ENCODE measurements around the gene NWD2. TPM values are rescaled to one million over a fixed set of nuclear protein-coding genes. Genes with fewer than 3 reads are reported as not detected.
A peak's percentile ranks its signal among the peaks of the same experiment; 100 is the strongest.

Gene NWD2
- total and polyA plus RNA-seq, 10 of the 15 experiments (the other 5 are each of a cell fraction or from before 2014, with no cell fraction given): not detected

DNA sequence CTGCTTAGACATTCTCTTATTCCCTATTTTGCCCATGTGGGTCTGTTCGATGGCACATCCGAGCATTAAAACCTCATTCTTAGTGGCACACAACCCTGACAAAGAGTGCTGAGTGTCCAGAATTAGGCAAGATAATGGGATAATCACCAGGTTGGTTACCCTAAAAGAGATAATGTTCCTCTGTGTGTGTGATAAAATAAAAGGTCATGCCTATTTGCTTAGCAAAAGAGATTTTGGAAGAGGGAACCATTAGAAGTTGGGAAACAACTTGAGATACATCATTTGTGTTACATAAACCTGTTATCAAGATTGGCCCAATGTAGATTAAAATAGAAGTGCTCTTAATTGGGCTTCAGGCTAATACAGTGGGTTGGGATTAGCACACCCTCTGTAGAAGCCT is 182.7 kb downstream of the NWD2 start (continued):
- TF ChIP-seq NRF1 (conservative IDR thresholded peaks at IDR 0.05; ENCODE audit: low read depth, low read length) (no peak), IKZF1 (conservative IDR thresholded peaks at IDR 0.05) (no peak), ZNF384 (IDR thresholded peaks at IDR 0.05; ENCODE audit: borderline replicate concordance, low read depth, low read length) (no peak), HCFC1 (IDR thresholded peaks at IDR 0.05; ENCODE audit: low read length) (no peak)

DNA sequence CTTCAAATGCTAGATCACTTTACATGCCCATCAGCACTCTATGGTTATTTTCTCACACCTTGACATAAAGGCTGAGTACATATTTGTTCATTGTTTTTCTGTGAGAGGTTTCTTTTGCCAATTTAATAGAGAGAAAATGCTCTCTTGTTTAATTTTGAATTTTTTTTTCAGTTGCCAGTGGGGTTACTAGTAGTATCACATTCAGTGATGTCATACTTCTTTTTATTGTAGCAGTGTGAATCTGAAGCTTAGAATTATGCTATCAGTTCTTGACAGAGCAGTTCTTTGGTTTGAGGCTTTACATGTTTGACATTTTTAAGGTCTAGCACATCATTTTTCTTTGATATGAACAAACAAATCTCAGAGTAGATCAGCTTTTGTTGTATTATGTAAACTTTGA is 185.4 kb downstream of the NWD2 start:
- Histone ChIP-seq H3K9ac (ENCODE audit: control insufficient read depth, insufficient read depth, low read length) (no peak overlapping the region), H4K20me1 (ENCODE audit: control insufficient read depth, insufficient read depth) (no peaks in the 10 kb centered on the region), H3K27me3 (replicated peaks in 1 of 2; ENCODE audit: control insufficient read depth in 2 of 2, insufficient read depth in 2 of 2, low read length in 1 of 2) (peaks cover 0 to 4% of the 10 kb centered on the region in 2 experiments; a peak in 1 of 4 replicates), H3K79me2 (ENCODE audit: control insufficient read depth, insufficient read depth, low read length) (no peaks in the 10 kb centered on the region), H3K4me3 (no peak overlapping the region), H3K27ac (ENCODE audit: control insufficient read depth, insufficient read depth) (no peak overlapping the region), H2AFZ (ENCODE audit: control insufficient read depth, low read depth, low read length) (no peak overlapping the region), H3K4me1 (ENCODE audit: control insufficient read depth, insufficient read depth, low read length) (no peaks in the 10 kb centered on the region), H3K4me2 (ENCODE audit: control insufficient read depth, insufficient read depth) (no peak overlapping the region), H3K36me3 (ENCODE audit: control insufficient read depth in 2 of 2, insufficient read depth in 2 of 2, low read length in 1 of 2) (no peaks in the 10 kb centered on the region), H3K9me3 (replicated peaks; ENCODE audit: control insufficient read depth, insufficient read depth, low read length) (no peaks in the 10 kb centered on the region)
- POLR2A ChIA-PET: no interaction called here
- RAD21 ChIA-PET (ENCODE audit: unreplicated experiment): no interaction called here
- DNase-seq (ENCODE audit: low read depth, low spot score) (no peak), FAIRE-seq (no peak), ATAC-seq (no peak)
- intact Hi-C loops (cut with micrococcal nuclease; ENCODE audit: unreplicated experiment) (loop anchor here (10.0 kb wide), 1 partner anchor 335 kb away; no protein-coding TSS in a partner anchor), in situ Hi-C loops (cut with MboI) (no loop called here)
- SMC1A ChIA-PET (ENCODE audit: uncharacterized antibody, unreplicated experiment): no interaction called here
- TF ChIP-seq IKZF1 (conservative IDR thresholded peaks at IDR 0.05) (no peak), ATF7 (IDR thresholded peaks at IDR 0.05; ENCODE audit: low read depth) (peak; percentile 59; the same call in 1 of the 2 replicates)
- CTCF ChIA-PET: no interaction called here
- no TSS peak for BruUV-seq (replicated peaks)

DNA sequence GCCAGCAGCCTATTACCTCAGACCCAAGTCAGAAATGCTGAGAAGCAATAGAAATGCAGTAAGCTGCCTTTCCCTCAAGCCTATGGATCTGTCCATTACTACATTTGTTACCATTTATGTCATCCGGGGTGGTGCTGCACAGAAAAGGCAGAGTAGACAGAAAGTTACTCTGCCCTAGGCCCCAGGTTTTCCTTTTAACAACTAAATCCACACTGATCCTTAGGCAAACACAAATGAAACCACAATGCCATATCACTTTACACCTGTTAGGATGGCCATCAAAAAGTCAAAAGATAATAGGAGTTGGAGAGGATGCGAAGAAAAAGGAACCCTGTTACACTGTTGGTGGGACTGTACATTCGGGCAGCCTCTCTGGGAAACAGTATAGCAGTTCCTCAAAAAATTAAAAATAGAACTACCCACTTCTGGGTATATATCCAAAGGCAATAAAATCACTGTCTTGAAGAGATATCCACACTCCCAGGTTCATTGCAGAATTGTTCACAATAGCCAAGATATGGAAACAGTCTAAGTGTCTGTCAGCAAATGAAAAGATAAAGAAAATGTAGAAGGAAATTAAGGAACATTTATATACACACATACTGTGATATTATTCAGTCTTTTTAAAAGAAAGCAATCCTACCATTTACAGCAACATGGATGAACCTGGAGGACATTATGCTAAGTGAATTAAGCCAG is 186.3 kb downstream of the NWD2 start:
- Histone ChIP-seq H2AFZ (ENCODE audit: control insufficient read depth, low read depth, low read length) (no peak overlapping the region), H3K4me1 (ENCODE audit: control insufficient read depth, insufficient read depth, low read length) (no peaks in the 10 kb centered on the region), H3K4me3 (no peak overlapping the region), H3K4me2 (ENCODE audit: control insufficient read depth, insufficient read depth) (no peak overlapping the region), H3K9ac (ENCODE audit: control insufficient read depth, insufficient read depth, low read length) (no peak overlapping the region), H3K27me3 (replicated peaks in 1 of 2; ENCODE audit: control insufficient read depth in 2 of 2, insufficient read depth in 2 of 2, low read length in 1 of 2) (peaks cover 0 to 4% of the 10 kb centered on the region in 2 experiments; a peak in 1 of 4 replicates), H3K36me3 (ENCODE audit: control insufficient read depth in 2 of 2, insufficient read depth in 2 of 2, low read length in 1 of 2) (no peaks in the 10 kb centered on the region), H3K79me2 (ENCODE audit: control insufficient read depth, insufficient read depth, low read length) (no peaks in the 10 kb centered on the region), H3K27ac (ENCODE audit: control insufficient read depth, insufficient read depth) (no peak overlapping the region), H3K9me3 (replicated peaks; ENCODE audit: control insufficient read depth, insufficient read depth, low read length) (no peaks in the 10 kb centered on the region), H4K20me1 (ENCODE audit: control insufficient read depth, insufficient read depth) (no peaks in the 10 kb centered on the region)
- in situ Hi-C loops (cut with MboI) (no loop called here), intact Hi-C loops (cut with micrococcal nuclease; ENCODE audit: unreplicated experiment) (loop anchor here (10.0 kb wide), 1 partner anchor 334 kb away; no protein-coding TSS in a partner anchor)
- ATAC-seq (no peak), FAIRE-seq (no peak), DNase-seq (ENCODE audit: low read depth, low spot score) (no peak)
- POLR2A ChIA-PET: no interaction called here
- CTCF ChIA-PET: interaction anchor here (1.8 kb wide), 1 partner anchor 22 kb away, joined by 6 read pairs; no protein-coding TSS in a partner anchor
- WGBS (ENCODE audit: insufficient coverage, insufficient replicate concordance, low lambda C conversion rate, missing lambda C conversion rate): 0% methylated on average over 3 of the region's 3 CpGs
- RAD21 ChIA-PET (ENCODE audit: unreplicated experiment): no interaction called here
- TF ChIP-seq LARP7 (IDR thresholded peaks at IDR 0.05) (no peak), SMAD5 (IDR thresholded peaks at IDR 0.05; ENCODE audit: low read depth) (no peak), SRF (IDR thresholded peaks at IDR 0.05; ENCODE audit: low read depth in 2 of 2, low read length in 2 of 2) (no peak), PAX8 (IDR thresholded peaks at IDR 0.05) (no peak), NFIC (IDR thresholded peaks at IDR 0.05; ENCODE audit: low read depth, low read length) (no peak), HCFC1 (IDR thresholded peaks at IDR 0.05; ENCODE audit: low read length) (no peak), BMI1 (IDR thresholded peaks at IDR 0.05; ENCODE audit: borderline replicate concordance) (no peak)
- SMC1A ChIA-PET (ENCODE audit: uncharacterized antibody, unreplicated experiment): interaction anchor here (1.2 kb wide), 1 partner anchor 11 kb away, joined by 6 read pairs; no protein-coding TSS in a partner anchor
- no TSS peak for BruUV-seq (replicated peaks)
